Keratinocyte (primary cell): ENCODE results near the gene UGCG. TPM values are rescaled to one million over a fixed set of nuclear protein-coding genes. Genes with fewer than 3 reads are reported as not detected.

ENCODE experiments used
- DNase-seq: peaks from one replicate; pipeline ENCODE4 v3.0.0-alpha.2; 2011; ENCODE audit warnings: low read depth, missing footprints, low spot score
- FAIRE-seq: peaks from 2 replicates; lab custom pipeline; 2011; peaks lifted over from hg19 to GRCh38; lab: Jason Lieb, UNC
- H2AFZ ChIP-seq: 2 replicates; pipeline ENCODE4 v1.6.0; 2012; ENCODE audit warnings: low read length, control low read depth, inconsistent platforms; ENCODE audit not compliant: control insufficient read depth
- H3K27ac ChIP-seq: 2 replicates; pipeline ENCODE4 v1.5.1; 2011; ENCODE audit warnings: low read length; ENCODE audit not compliant: control insufficient read depth, insufficient read depth
- H3K27me3 ChIP-seq: 3 replicates; pipeline ENCODE4 v1.6.0; 2011; ENCODE audit warnings: low read length; ENCODE audit not compliant: control insufficient read depth, insufficient read depth; ENCODE audit errors: extremely low read depth
- H3K36me3 ChIP-seq, 2 experiments: 2 replicates in 1 of 2; 3 replicates in 1 of 2; pipeline ENCODE4 v1.5.1; 2011; ENCODE audit warnings: low read length in 2 of 2, mild to moderate bottlenecking in 1 of 2; ENCODE audit not compliant: control insufficient read depth in 2 of 2, insufficient read depth in 2 of 2; ENCODE audit errors: extremely low read depth in 1 of 2
- H3K4me1 ChIP-seq: 3 replicates; pipeline ENCODE4 v1.5.1; 2011; ENCODE audit warnings: low read length; ENCODE audit not compliant: control insufficient read depth, insufficient read depth; ENCODE audit errors: extremely low read depth
- H3K4me2 ChIP-seq: 3 replicates; pipeline ENCODE4 v1.6.0; 2011; ENCODE audit warnings: low read depth, low read length; ENCODE audit not compliant: control insufficient read depth, insufficient read depth; ENCODE audit errors: extremely low read depth
- H3K4me3 ChIP-seq, 3 experiments: fragments of 200-600 bp in 1 of 3; sonication (generic) in 1 of 3; 2 replicates in 2 of 3; 3 replicates in 1 of 3; pipeline ENCODE4 v1.5.1; 2011 to 2016; ENCODE audit warnings: low read length in 3 of 3, mild to moderate bottlenecking in 3 of 3, control low read depth in 2 of 3, inconsistent platforms in 1 of 3, low read depth in 1 of 3, mixed read lengths in 1 of 3, mixed run types in 1 of 3, moderate library complexity in 1 of 3; ENCODE audit not compliant: control insufficient read depth in 2 of 3, insufficient read depth in 2 of 3; ENCODE audit errors: extremely low read depth in 1 of 3
- H3K79me2 ChIP-seq: 2 replicates; pipeline ENCODE4 v1.6.0; 2012; ENCODE audit warnings: low read length; ENCODE audit not compliant: control insufficient read depth, insufficient read depth
- H3K9ac ChIP-seq: 3 replicates; pipeline ENCODE4 v1.6.0; 2011; ENCODE audit warnings: low read length; ENCODE audit not compliant: control insufficient read depth, insufficient read depth; ENCODE audit errors: extremely low read depth
- H3K9me1 ChIP-seq: 3 replicates; pipeline ENCODE4 v1.6.0; 2011; ENCODE audit warnings: low read length; ENCODE audit not compliant: control insufficient read depth, insufficient read depth; ENCODE audit errors: extremely low read depth
- H3K9me3 ChIP-seq: 2 replicates; pipeline ENCODE4 v1.5.1; 2012; ENCODE audit warnings: low read depth, low read length; ENCODE audit not compliant: control insufficient read depth
- H4K20me1 ChIP-seq: 3 replicates; pipeline ENCODE4 v1.6.0; 2011; ENCODE audit warnings: low read length; ENCODE audit not compliant: control insufficient read depth, insufficient read depth; ENCODE audit errors: extremely low read depth
- CTCF ChIP-seq, 3 experiments: IDR thresholded peaks in 1 of 3; conservative IDR thresholded peaks in 1 of 3; optimal IDR thresholded peaks in 1 of 3; 2 replicates in 2 of 3; 3 replicates in 1 of 3; pipeline versions ENCODE3 to v1.5.1; 2011; ENCODE audit warnings: low read length in 3 of 3, mild to moderate bottlenecking in 3 of 3, moderate library complexity in 2 of 3, control low read depth in 1 of 3, inconsistent platforms in 1 of 3; ENCODE audit not compliant: insufficient read depth in 2 of 3; ENCODE audit errors: extremely low read depth in 1 of 3
- EZH2 ChIP-seq: IDR thresholded peaks from one replicate; pipeline ENCODE4 v1.6.1; 2012; ENCODE audit warnings: inconsistent platforms, mild to moderate bottlenecking, low read length, moderate library complexity
- dilution Hi-C: fragments of 300-500 bp; cut with MboI; formaldehyde crosslinking; loops from one replicate; pipeline ENCODE4 v1.7.0; 2020; ENCODE audit warnings: low sequenced_read_pairs; ENCODE audit not compliant: extremely low pct_ligation_motif_present
- polyA plus RNA-seq, 5 experiments: library from polyadenylated mRNA; depleted of rRNA in 3 of 5; stranded (reverse) in 3 of 5; stranded (forward) in 1 of 5; unstranded in 1 of 5; fragments of >200 nt; gene quantifications; 1 replicate in 1 of 5; 2 replicates in 3 of 5; 3 replicates in 1 of 5; pipeline versions ENCODE4 v1.2.1 to v1.2.3, GENCODE V29; 2011 to 2012; ENCODE audit warnings: missing spikeins in 2 of 5, low read depth in 1 of 5, low replicate concordance in 1 of 5

The UGCG gene
- polyA plus RNA-seq, 1 donor (not counting 4 experiments of a cell fraction or from before 2014, with no cell fraction given), result 49.8 TPM

- peak; percentile 75 for FAIRE-seq
Measured at GRCh38 chr9:111970827-111971226, 74.2 kb downstream of the UGCG start.

GRCh38 chr9:111974092-111974681 lies 77.6 kb downstream of the UGCG start:
- TF ChIP-seq EZH2, result no peak
- TF ChIP-seq CTCF (optimal IDR thresholded peaks at IDR 0.05 in 1 of 3, IDR thresholded peaks at IDR 0.05 in 1 of 3, conservative IDR thresholded peaks at IDR 0.05 in 1 of 3; ENCODE audit: extremely low read depth in 1 of 3, insufficient read depth in 2 of 3, low read length in 3 of 3), result no peak
- H3K9me3 ChIP-seq, result no peaks in the 10 kb centered on the region
- no peaks in the 10 kb centered on the region for H3K79me2 ChIP-seq
- H3K4me1 ChIP-seq, result peaks cover 19% of the 10 kb centered on the region
- H3K4me3 ChIP-seq, result no peak overlapping the region
- H3K27ac ChIP-seq, result no peak overlapping the region
- DNase-seq (no peak), FAIRE-seq (peak; percentile 26)
- H3K9me1 ChIP-seq, result no peaks in the 10 kb centered on the region
- H4K20me1 ChIP-seq, result no peaks in the 10 kb centered on the region
- H3K4me2 ChIP-seq, result no peak overlapping the region
- H3K36me3 ChIP-seq, result no peaks in the 10 kb centered on the region
- dilution Hi-C loops, result no loop called here
- no peaks in the 10 kb centered on the region for H3K27me3 ChIP-seq
- no peak overlapping the region for H3K9ac ChIP-seq
- H2AFZ ChIP-seq, result peak overlapping the region; percentile 52

More at GRCh38 chr9:111970827-111971226, 74.2 kb downstream of the UGCG start:
- Histone ChIP-seq H3K4me1 (peaks cover 33% of the 10 kb centered on the region), H3K4me2 (peak overlapping the region; percentile 44), H2AFZ (peak overlapping the region; percentile 16), H3K4me3 (no peak overlapping the region), H3K9ac (no peak overlapping the region), H3K36me3 (no peaks in the 10 kb centered on the region), H3K27me3 (no peaks in the 10 kb centered on the region), H3K27ac (peak overlapping the region; percentile 29), H3K79me2 (no peaks in the 10 kb centered on the region), H3K9me1 (no peaks in the 10 kb centered on the region), H4K20me1 (no peaks in the 10 kb centered on the region), H3K9me3 (no peaks in the 10 kb centered on the region)
- TF ChIP-seq CTCF (optimal IDR thresholded peaks at IDR 0.05 in 1 of 3, IDR thresholded peaks at IDR 0.05 in 1 of 3, conservative IDR thresholded peaks at IDR 0.05 in 1 of 3; ENCODE audit: extremely low read depth in 1 of 3, insufficient read depth in 2 of 3, low read length in 3 of 3) (no peak), EZH2 (no peak)
- DNase-seq, result no peak
- dilution Hi-C loops, result no loop called here
